Heart right ventricle (tissue), 16 donors: ENCODE measurements around the gene HAGHL. TPM values are rescaled to one million over a fixed set of nuclear protein-coding genes. Genes with fewer than 3 reads are reported as not detected.

Source experiments
- ATAC-seq, 8 donors: fragments of 200-7000 bp; cut with Tn5 transposase; one replicate each; pipeline ENCODE4 v1.9.1; 2020; ENCODE audit warnings: mild to moderate bottlenecking in 8 of 8, moderate library complexity in 8 of 8, moderate number of reproducible peaks in 1 of 8
- DNase-seq, 2 donors: peaks; one replicate each; pipeline ENCODE4 v3.0.0-alpha.2; 2020
- H3K27ac ChIP-seq, 10 donors: fragments of 200-600 bp; sonication (generic) in 2 of 10; one replicate each; pipeline versions ENCODE4 v1.5.0 to v1.8.0; 2020 to 2022; ENCODE audit warnings: mild to moderate bottlenecking in 3 of 10
- H3K27me3 ChIP-seq, 7 donors: fragments of 200-600 bp; one replicate each; pipeline ENCODE4 v1.8.0; 2021 to 2022; ENCODE audit warnings: mild to moderate bottlenecking in 2 of 7
- H3K36me3 ChIP-seq, 9 donors: fragments of 200-600 bp; sonication (generic) in 1 of 9; one replicate each; pipeline versions ENCODE4 v1.5.0 to v1.8.0; 2020 to 2022; ENCODE audit warnings: mild to moderate bottlenecking in 2 of 9
- H3K4me1 ChIP-seq, 9 donors: fragments of 200-600 bp; sonication (generic) in 1 of 9; one replicate each; pipeline versions ENCODE4 v1.5.0 to v1.8.0; 2020 to 2022; ENCODE audit warnings: mild to moderate bottlenecking in 4 of 9
- H3K4me3 ChIP-seq, 10 donors: fragments of 200-600 bp; sonication (generic) in 2 of 10; one replicate each; pipeline versions ENCODE4 v1.5.0 to v1.8.0; 2020 to 2022; ENCODE audit warnings: mild to moderate bottlenecking in 7 of 10, moderate library complexity in 2 of 10
- H3K9me3 ChIP-seq, 11 donors: fragments of 200-600 bp in 10 of 11; sonication (generic) in 2 of 11; one replicate each; pipeline versions ENCODE4 v1.5.0 to v1.8.0; 2013 to 2022; ENCODE audit warnings: mild to moderate bottlenecking in 2 of 11, control low read depth in 1 of 11, moderate library complexity in 1 of 11
- WGBS, 2 donors: extraction: QIAGEN DNeasy Blood & Tissue Kit; methylation state at CpG; one replicate each; pipeline ENCODE4 v1.1.7; 2013; ENCODE audit warnings: inconsistent platforms in 1 of 2; 5-methylcytosine and 5-hydroxymethylcytosine counted together
- intact Hi-C, 10 donors: fragments of 100-400 bp; cut with DNase I; formaldehyde crosslinking; loops; one replicate each; pipeline versions ENCODE4 v1.11.1 to v1.14.2; 2022
- polyA plus RNA-seq, 2 donors: library from polyadenylated mRNA; stranded (reverse); fragments of 200-250 nt; gene quantifications; one replicate each; pipeline ENCODE4 v1.2.3, GENCODE V29; 2013
- total RNA-seq, 10 donors: library from RNA; stranded (reverse); fragmentation: NEBNext Ultra II Directional in 3 of 10; extraction: Animal tissue kit (Norgen Biotek cat#: 25700) in 3 of 10; gene quantifications; one replicate each; pipeline versions ENCODE4 v1.2.1 to v1.2.4, GENCODE V29; 2021 to 2023
- TF ChIP-seq, protein P1 (sequence below), 9 donors: fragments of 200-600 bp; sonication (generic) in 2 of 9; IDR thresholded peaks; one replicate each; pipeline versions ENCODE4 v1.5.0 to v1.8.0; 2021 to 2022; ENCODE audit warnings: antibody characterized with exemption in 9 of 9, mild to moderate bottlenecking in 5 of 9, moderate library complexity in 1 of 9
- donor health status: Arrhythmogenic right ventricular cardiomyopathy.
- donor health status: ischemic (EF 13 %, LVEDD 7.1; RV severe dilation, severe dysfunction).
- donor health status: healthy with polysubstance abuse.
- donor health status: DM: no; HTN: yes; CAD: no.
- donor health status: DM: no; HTN: no; CAD: no.
- donor health status: ischemic (EF 25% LVEDD 6.9; RV normal size, moderate dysfunction).
- donor health status: ischemic (EF 25% LVEDD 5.7; RV mildly dilated, moderate dysfunction).
- donor health status: healthy.
- donor health status: DM: yes; HTN: yes; CAD: no.
- donor health status: Ischemic cardiomyopathy.
- donor health status: ischemic (EF 35%, LVEDD 5.7; RV mildly dilated, moderate dysfunction).
- donor health status: nonischemic (EF 11% LVEDD 7.7; RV severe dilation, severe dysfunction).
- donor health status: DM: yes; HTN: yes; CAD: no.
- donor health status: PGD.
- donor health status: ischemic (EF 29% LVEDD 5.4; RV normal size, mild dysfunction).
- donor health status: nonischemic (EF 23%, LVEDD 6.1; RV moderate dilation, normal function).

The HAGHL gene
- total and polyA plus RNA-seq, 12 donors = 5.1 to 80.0 (median 10.9) TPM

GRCh38 chr16:716200-716568 is 10.7 kb upstream of the HAGHL start:
- DNase-seq = no peak

GRCh38 chr16:716768-717325 is 10.1 kb upstream of the HAGHL start:
- ATAC-seq (no peak), DNase-seq (no peak)
- intact Hi-C loops = loop anchor here in 2 of 10 donors (10.0 kb wide), 1 partner anchor 338 kb away; no protein-coding TSS in a partner anchor
- TF ChIP-seq, protein P1, sequence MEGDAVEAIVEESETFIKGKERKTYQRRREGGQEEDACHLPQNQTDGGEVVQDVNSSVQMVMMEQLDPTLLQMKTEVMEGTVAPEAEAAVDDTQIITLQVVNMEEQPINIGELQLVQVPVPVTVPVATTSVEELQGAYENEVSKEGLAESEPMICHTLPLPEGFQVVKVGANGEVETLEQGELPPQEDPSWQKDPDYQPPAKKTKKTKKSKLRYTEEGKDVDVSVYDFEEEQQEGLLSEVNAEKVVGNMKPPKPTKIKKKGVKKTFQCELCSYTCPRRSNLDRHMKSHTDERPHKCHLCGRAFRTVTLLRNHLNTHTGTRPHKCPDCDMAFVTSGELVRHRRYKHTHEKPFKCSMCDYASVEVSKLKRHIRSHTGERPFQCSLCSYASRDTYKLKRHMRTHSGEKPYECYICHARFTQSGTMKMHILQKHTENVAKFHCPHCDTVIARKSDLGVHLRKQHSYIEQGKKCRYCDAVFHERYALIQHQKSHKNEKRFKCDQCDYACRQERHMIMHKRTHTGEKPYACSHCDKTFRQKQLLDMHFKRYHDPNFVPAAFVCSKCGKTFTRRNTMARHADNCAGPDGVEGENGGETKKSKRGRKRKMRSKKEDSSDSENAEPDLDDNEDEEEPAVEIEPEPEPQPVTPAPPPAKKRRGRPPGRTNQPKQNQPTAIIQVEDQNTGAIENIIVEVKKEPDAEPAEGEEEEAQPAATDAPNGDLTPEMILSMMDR (IDR thresholded peaks at IDR 0.05) = no peak
- no peaks in the 10 kb centered on the region for H3K36me3 ChIP-seq
- WGBS, 2 donors = 93 to 95% methylated on average over 26 to 29 of the region's 29 CpGs
- peaks cover 23 to 53% (median 42%) of the 10 kb centered on the region in 9 donors for H3K4me1 ChIP-seq
- H3K27ac ChIP-seq = no peak overlapping the region
- H3K9me3 ChIP-seq = no peaks in the 10 kb centered on the region
- peaks cover 0 to 28% (median 0%) of the 10 kb centered on the region in 7 donors for H3K27me3 ChIP-seq
- H3K4me3 ChIP-seq = no peak overlapping the region

More at GRCh38 chr16:716200-716568, 10.7 kb upstream of the HAGHL start:
- WGBS, 2 donors = 22 to 26% methylated on average over 12 of the region's 12 CpGs
- peaks cover 19 to 52% (median 40%) of the 10 kb centered on the region in 9 donors for H3K4me1 ChIP-seq
- TF ChIP-seq, protein P1 (IDR thresholded peaks at IDR 0.05) = no peak
- peak overlapping the region in 9 of 10 donors; percentile 66 to 94 (median 74) for H3K4me3 ChIP-seq
- no peak for ATAC-seq
- intact Hi-C loops = loop anchor here in 2 of 10 donors (10.0 kb wide), 1 partner anchor 339 kb away; no protein-coding TSS in a partner anchor
- no peak overlapping the region for H3K27ac ChIP-seq
- no peaks in the 10 kb centered on the region for H3K36me3 ChIP-seq
- H3K9me3 ChIP-seq = no peaks in the 10 kb centered on the region
- H3K27me3 ChIP-seq = peaks cover 0 to 32% (median 5%) of the 10 kb centered on the region in 7 donors

GRCh38 chr16:717450-718245 is 9.3 kb upstream of the HAGHL start:
- H3K4me1 ChIP-seq = peaks cover 24 to 58% (median 47%) of the 10 kb centered on the region in 9 donors
- WGBS, 2 donors = 85 to 86% methylated on average over 32 of the region's 32 CpGs
- peaks cover 0 to 3% (median 0%) of the 10 kb centered on the region in 9 donors for H3K36me3 ChIP-seq
- DNase-seq (no peak), ATAC-seq (no peak)
- H3K9me3 ChIP-seq = no peaks in the 10 kb centered on the region
- no peak overlapping the region for H3K27ac ChIP-seq
- H3K4me3 ChIP-seq = no peak overlapping the region
- intact Hi-C loops = loop anchor here in 2 of 10 donors (10.0 kb wide), 1 partner anchor 337 kb away; no protein-coding TSS in a partner anchor
- TF ChIP-seq, protein P1 (IDR thresholded peaks at IDR 0.05) = no peak
- H3K27me3 ChIP-seq = peaks cover 0 to 28% (median 0%) of the 10 kb centered on the region in 7 donors

DNA sequence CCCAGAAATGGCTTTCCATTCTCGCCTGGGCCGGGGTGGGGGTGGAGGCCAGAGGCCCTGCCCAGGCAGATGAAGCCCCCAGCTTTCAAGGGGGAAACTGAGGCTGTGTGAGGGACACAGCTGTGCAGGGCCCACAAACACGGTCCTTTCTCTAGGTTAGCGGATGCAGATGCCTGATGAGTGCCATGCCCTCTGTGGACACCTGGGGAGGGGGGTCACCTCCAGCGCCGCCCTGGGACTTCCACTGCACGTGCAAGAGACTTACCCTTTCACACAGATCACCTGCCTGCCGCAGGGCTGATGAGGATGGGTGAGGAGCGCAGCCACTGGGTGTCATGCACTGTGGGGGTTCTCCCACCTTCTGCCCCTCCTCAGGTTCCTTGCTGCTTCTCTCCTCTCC is 8.5 kb upstream of the HAGHL start:
- Histone ChIP-seq H3K4me1 (peaks cover 24 to 58% (median 47%) of the 10 kb centered on the region in 9 donors), H3K27ac (no peak overlapping the region), H3K4me3 (no peak overlapping the region), H3K27me3 (peaks cover 0 to 28% (median 0%) of the 10 kb centered on the region in 7 donors), H3K36me3 (peaks cover 0 to 7% (median 0%) of the 10 kb centered on the region in 9 donors), H3K9me3 (no peaks in the 10 kb centered on the region)
- WGBS, 2 donors = 92 to 95% methylated on average over 9 of the region's 9 CpGs
- ATAC-seq (no peak), DNase-seq (no peak)
- intact Hi-C loops = loop anchor here in 2 of 10 donors (10.0 kb wide), 1 partner anchor 336 kb away; no protein-coding TSS in a partner anchor
- TF ChIP-seq, protein P1 (IDR thresholded peaks at IDR 0.05) = no peak
